AG04449 (cell line): ENCODE measurements around the gene MNX1.

ENCODE experiments used
- CTCF ChIA-PET: fragments of 350-600 bp; formaldehyde crosslinking; extraction: SDS; loops from one replicate; lab custom pipeline; 2021; ENCODE audit warnings: antibody characterized with exemption; lab: Yijun Ruan, JAX
- POLR2A ChIA-PET: fragments of 400-600, 350-600 bp; formaldehyde crosslinking; extraction: SDS; loops from one replicate; lab custom pipeline; 2020; ENCODE audit warnings: antibody characterized with exemption, inconsistent platforms; lab: Yijun Ruan, JAX
- DNase-seq: peaks from one replicate; pipeline ENCODE4 v3.0.0-alpha.2; 2010; ENCODE audit warnings: low read depth, low spot score
- H3K4me3 ChIP-seq: 2 replicates; pipeline ENCODE4 v1.5.1; 2011; ENCODE audit warnings: low read depth, mild to moderate bottlenecking, control low read depth, low read length
- CTCF ChIP-seq: IDR thresholded peaks from one replicate; pipeline ENCODE4 v1.5.1; 2011; ENCODE audit warnings: mild to moderate bottlenecking, moderate library complexity, low read length, control low read depth, inconsistent platforms; ENCODE audit not compliant: insufficient read depth; ENCODE audit errors: missing control alignments

MNX1 gene

DNA sequence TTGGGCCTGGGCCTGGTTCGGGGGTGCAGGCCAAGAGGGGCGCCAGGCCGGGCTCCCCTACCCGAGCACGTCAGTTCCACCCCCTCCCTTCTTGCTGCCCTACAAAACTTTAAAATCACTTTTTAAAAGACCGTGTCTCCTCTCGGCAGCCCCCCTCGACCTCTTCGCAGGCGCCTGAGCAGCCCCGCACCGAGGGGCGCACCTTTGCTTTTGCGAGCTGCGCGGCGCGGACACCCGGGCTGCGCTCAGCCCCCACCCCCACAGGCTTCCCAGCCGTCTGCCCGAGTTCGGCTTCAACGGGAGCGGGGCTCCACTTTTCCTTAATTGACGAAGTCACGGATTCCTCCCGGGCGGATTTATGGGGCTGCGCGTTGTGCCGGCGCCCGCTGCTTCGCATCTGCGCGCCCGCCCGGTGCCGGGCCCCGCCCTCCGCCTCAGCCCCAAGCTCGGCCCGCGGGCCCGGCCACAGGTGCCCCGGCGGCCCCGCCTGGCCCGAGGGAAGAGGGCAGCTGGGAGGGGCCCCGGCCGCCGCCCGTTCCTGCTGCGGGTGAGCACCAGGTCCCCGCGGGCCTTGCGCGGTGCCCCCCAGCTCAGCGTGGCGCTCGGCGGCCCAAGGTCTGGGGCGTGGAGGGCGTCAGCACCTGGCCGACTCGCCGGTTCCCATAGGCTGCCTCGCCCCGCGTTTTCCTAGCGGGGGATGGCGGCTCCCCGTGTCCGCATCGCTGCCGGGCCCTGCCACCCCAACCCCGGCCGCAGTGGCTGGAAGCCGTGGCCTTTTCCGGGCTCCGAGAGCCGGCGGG is 10.8 kb upstream of the MNX1 start:
- H3K4me3 ChIP-seq: no peak overlapping the region
- ChIA-PET CTCF (no interaction called here), POLR2A (no interaction called here)
- no peak for DNase-seq
- no peak for TF ChIP-seq CTCF

GRCh38 chr7:157020514-157021070 is 10.1 kb upstream of the MNX1 start:
- no peak for TF ChIP-seq CTCF
- POLR2A ChIA-PET: no interaction called here
- H3K4me3 ChIP-seq: no peak overlapping the region
- no peak for DNase-seq
- CTCF ChIA-PET: interaction anchor here (0.9 kb wide), 1 partner anchor 9 kb away, joined by 3 read pairs; no protein-coding TSS in a partner anchor

DNA sequence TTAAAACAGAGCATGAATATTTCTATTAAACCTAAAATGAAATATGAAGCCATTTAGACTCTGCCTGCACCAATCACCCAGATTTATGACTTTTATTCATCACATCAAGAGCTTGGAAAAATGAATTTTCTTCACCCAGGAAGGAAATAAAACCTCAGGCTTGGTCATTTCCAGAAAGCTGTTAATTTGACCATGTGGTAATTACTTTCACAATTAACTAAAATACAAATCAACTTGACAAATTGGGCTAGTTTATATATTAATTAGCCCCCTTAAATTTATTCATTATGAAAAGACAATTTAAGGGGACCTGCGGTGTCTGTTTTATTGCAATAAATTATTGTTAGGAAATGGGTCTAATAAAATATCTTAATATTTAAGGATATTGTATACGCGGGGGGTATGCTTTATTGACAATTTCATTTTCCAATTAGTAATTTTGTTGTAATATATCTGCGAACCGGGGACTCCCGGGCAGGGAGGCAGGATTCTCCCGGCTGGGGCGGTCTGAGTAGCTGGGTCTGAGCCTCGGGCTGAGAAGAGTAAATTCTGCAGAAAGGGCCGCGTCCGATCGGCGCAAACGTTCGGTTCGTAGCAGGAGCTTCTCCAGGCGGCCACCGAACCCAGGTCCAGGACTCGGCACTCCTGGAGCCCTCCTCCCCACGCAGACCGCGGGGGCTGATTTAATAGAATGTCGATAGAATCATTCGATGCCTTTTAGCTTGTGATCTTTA is 9.4 kb upstream of the MNX1 start:
- no peak for TF ChIP-seq CTCF
- DNase-seq: no peak
- POLR2A ChIA-PET: no interaction called here
- CTCF ChIA-PET: interaction anchor here (0.9 kb wide), 1 partner anchor 10 kb away, joined by 3 read pairs; no protein-coding TSS in a partner anchor
- H3K4me3 ChIP-seq: no peak overlapping the region

DNA sequence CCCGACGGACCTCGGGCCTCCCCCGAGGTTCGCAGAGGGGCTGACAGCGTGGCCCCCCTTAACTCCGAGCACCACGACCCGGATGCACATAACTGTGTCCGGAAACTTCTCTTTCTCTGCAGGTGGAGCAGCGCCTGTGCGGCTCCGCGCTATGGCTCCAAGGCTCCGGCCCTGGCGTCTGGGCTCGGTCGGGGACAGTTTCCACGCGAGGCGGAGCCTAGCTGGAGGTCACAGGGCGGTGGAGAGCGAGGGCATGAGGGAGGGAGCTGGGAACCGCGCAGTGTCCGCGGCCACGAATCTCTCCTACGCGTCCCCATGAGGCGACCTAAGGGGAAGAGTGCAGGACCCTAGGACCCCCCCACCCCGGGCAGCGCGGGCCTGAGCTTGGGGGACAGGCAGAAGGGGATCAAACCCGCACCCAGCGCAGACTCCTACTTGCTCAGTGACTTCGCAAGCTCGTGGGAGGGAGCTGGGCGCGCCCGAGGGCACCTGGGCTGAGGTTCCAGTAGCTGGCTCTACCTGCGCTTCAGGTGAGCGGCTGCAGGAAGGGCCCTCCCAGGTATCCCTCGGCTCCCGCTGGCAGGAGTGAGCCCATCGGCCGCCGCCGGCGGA is 8.6 kb upstream of the MNX1 start:
- ChIA-PET CTCF (no interaction called here), POLR2A (no interaction called here)
- no peak for DNase-seq
- H3K4me3 ChIP-seq: no peak overlapping the region
- TF ChIP-seq CTCF: no peak

GRCh38 chr7:157018328-157018996 is 8.0 kb upstream of the MNX1 start:
- POLR2A ChIA-PET: no interaction called here
- CTCF ChIA-PET: no interaction called here
- DNase-seq: no peak
- no peak for TF ChIP-seq CTCF
- no peak overlapping the region for H3K4me3 ChIP-seq
